GM19023 (cell line): ENCODE results near the gene UCP2.
A peak's percentile ranks its signal among the peaks of the same experiment; 100 is the strongest.

Source experiments
- ATAC-seq: cut with Tn5 transposase; IDR thresholded peaks from one replicate; pipeline ENCODE4 v1.9.1; 2021; ENCODE audit warnings: mild to moderate bottlenecking, moderate library complexity; ENCODE audit not compliant: unreplicated experiment

UCP2 gene, protein sequence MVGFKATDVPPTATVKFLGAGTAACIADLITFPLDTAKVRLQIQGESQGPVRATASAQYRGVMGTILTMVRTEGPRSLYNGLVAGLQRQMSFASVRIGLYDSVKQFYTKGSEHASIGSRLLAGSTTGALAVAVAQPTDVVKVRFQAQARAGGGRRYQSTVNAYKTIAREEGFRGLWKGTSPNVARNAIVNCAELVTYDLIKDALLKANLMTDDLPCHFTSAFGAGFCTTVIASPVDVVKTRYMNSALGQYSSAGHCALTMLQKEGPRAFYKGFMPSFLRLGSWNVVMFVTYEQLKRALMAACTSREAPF

DNA sequence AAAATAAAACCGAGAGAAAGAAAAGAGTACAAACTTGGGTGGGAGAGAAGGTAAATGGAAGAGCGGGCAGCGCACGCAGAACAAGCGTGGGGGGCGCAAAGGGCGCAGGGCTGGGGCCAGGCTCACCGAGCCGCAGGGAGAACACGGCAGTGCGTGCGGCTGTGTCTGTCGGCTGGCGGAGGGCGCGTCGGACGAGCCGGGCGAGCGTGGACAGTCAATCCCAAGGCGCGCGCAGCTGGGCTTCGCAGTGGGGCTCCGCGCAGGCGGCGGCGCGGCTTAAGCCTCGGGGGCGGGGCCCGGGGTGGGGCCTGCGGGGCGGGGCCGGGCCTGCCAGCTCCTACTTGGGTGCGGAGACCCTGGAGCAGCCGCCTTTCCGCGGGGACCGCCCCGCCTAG lies at the start of gene UCP2:
TSS of gene UCP2 (minus strand) at position 249 of the 395 bp plus-strand sequence. CDS start 4,465 bp downstream, outside the sequence.
- peak; percentile 56 for ATAC-seq

DNA sequence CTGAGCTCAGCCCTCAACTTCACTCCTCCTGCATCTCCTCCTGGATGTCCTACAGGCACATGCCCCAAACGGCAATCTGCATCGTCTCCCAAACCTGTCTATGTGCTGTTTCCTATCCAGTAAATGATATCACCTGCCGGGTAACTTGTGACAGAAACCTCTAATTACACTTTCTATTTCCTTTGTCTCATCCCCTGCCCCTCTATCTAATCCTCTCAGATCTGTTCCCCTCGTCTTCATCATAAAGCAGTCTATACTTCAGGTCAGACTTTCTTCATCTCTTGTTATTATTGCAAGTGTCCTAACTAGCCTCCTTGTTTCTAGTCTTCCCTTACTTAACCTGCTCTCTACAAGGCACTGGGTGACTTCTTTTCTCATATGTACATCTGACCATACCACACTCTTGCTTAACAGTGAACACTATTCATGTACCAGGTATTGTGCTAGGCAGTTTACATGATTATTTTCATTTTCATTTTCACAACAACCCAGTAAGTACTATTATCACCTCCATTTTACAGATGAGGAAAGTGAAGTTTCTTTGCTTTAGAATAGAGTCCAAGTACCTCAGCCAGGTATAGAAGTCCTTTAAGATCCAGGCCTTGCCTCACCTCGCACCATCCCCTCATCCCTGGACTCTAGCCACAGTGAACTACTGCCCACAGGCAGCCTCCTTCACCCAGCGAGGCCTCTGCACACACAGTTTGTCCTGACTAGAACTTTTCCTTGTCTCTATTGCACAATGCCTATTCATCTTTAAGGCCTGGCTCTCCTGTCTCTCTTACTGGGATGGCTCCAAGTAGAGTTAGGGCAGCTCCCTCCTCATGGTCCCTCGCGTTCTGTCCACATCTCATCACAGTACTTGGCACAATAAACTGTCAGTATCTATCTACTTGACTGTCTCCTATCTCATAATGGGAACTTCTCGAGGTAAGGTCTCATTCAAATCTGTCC lies 48.4 kb upstream of the UCP2 start:
- no peak for ATAC-seq

DNA sequence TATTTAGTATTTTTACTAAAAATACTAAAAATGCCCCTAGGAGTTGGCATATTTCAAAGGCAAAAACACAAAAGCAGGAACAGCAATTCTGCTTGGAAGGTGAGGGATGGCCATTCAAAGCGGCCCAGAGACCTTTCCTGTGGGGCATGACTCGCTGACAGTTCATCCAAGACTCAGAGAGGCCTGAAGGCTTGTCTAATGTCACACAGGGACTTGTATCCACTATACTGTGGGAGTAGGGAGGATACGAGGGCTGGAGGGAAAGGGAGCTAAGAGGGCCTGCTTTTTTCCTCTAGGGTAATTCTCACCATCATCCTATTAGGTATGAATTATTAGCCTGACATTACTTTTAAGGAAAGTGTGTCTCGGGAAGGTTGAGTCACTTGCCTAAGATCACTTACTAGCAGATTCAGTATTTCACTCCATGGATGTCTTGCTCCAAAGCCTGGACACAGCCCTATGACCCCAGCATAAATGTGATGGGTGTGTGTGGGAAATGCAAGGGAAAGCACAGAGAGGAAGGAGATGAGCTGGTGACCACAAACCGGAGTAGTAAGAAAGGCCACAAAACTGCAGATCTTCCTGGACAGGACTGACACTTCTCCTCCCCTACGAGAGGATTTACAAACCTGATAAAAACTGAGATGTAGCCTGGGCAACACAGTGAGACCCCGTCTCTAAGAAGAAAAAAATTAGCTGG lies 43.0 kb upstream of the UCP2 start:
- ATAC-seq, result no peak

DNA sequence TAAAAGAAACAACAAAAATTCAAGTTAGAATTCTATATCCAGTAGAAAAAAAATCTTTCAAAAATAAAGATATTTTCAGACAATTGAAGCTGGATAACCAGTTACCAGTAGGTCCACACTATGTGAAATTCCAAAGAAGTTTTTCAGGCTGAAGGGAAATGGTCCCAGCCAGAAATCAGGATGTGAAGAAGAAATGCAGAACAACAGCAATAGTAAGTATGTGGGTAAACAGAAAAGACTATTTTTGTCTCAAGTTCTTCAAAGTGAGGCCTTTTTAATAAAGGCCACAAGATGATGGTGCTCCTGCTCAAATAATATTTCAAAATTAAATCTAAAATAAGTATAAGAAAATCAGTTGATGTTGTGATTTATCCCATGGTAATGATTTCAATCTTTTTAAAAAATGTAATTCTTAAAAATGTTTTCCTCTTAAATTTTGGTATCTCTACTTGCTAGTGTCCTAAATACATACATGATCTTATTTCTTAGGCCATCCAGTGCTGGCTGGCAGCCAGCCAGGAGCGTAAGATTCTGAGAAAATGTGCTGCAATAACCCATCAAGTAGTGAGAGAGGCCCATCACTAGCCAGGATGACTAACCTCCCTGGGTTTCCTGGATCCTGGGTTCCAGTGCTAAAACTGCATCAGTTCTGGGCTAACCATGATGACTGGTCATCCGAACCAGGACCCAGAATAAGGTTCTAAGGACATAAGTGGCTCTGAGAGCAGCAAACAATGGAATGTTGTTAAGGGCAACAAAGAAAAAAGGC lies 41.8 kb upstream of the UCP2 start:
- no peak for ATAC-seq

DNA sequence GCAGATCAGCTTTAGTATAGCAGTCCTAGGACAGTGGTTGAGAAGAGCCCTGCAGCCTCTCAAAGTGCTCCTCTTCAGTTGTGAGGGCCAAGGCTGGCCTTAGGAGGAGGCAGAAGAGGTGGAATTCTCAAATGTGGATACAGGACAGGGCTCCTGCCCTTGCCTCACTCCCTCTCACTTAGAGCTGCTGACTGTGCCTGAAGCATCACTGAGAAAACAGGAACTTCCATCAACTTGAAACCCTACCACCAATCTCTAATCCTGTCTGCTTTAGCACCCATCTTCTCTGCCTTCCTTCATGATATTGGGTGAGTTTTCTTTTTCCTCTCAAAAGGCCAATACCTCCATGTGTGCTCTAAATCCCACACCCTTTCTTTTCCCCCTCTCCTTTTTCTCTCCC lies 40.6 kb upstream of the UCP2 start:
- no peak for ATAC-seq

DNA sequence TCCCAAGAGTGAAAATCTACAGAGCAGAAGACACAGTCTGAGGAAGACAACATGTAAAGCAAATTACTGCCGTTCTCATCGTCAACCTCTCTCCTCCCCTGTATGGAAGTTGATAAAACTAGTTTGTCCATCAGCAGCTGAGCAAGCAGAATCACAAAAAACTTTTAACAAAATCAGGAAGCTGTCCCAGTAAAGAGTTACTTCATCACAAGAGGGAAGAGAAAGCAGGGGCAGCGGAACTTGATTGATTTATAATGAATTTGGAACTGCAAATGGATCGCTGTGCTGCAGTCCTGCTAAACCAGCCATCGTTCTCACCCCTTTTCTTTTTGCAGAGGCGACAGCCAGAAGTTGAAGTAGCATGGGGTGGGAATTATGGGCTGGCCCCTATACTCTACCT lies 39.9 kb upstream of the UCP2 start:
- no peak for ATAC-seq

DNA sequence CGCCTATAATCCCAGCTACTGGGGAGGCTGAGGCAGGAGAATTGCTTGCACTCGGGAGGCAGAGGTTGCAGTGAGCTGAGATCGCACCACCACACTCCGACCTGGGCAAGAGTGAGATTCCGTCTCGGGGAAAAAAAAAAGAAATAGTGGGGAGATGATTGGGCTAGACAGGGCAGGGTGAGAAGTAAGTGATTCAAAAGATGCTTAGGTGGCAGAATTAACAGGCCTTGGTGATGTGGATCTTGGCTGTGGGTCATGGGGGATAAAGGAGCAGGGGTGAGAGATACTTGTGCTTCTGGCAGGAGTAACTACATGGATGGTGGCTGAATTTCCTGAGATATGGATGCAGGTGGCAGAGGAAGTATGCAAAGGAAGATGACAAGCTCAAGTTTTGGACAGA lies 39.4 kb upstream of the UCP2 start:
- no peak for ATAC-seq

DNA sequence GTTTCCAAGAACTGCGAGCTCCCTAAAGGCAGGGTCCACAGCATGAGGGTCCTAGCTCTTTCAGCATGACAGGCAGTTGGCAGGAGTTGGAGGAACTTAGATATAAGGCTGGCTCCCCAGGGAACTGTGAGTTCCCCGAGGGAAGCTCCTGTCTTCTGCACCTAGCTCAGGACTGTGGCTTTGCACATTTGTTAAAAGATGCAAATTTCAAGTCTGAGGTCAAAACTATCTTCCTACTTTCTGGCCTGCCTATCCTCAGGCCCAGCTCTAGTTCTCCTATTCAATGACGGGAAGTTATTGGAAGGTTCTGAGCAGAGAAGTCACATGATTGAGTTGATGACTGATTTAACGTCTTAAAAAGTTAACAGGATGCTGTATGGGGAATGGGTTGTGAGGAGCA lies 37.9 kb upstream of the UCP2 start:
- ATAC-seq, result no peak

DNA sequence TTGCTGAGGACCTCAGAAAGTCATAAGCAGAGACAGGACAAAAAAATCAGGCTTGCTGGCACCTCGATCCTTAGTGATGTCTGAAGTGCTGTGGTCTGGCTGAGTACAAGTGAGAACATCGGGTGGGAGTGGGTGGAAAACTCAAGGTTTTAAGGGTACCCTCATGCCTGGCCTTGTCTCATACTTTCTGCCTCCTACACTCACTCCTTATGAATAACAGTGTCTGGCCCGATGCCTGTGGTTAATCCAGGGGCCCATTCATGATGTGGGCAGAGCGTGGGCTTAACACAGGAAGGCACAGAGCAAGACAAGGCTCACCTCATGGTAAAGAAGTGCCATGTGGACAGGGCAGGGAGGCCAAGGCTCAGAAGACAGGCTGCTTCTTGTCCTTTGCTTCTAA lies 37.2 kb upstream of the UCP2 start:
- no peak for ATAC-seq

DNA sequence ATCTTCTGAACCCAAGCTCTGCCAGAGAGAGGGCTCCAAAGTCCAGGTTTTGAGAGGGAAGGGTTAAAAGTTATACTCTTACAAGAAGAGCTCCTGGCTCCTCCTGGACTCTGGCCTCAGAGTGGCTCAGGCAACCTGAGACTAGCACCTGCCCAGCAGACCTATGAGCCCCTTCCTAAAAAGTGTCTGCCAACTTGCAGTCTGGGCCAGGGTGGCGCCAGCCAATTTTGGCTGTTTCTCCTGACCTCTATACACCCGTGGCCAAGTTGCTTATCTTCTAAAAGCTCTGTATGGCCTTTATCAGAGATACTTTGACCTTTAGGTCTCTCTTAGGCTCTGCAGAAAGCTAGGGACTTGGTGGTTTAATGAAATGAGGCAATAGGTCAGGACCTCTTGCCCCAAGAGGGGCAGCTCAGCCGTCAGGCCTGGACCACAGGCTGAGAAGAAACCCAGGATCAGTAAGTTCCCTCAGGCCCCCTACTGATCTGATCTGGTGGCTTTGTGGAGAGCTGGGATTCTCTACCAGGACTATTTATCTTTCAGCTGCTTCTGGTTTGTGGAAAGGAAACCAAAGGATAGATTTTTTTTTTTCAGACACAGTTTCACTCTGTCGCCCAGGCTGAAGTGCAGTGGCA lies 36.6 kb upstream of the UCP2 start:
- no peak for ATAC-seq

DNA sequence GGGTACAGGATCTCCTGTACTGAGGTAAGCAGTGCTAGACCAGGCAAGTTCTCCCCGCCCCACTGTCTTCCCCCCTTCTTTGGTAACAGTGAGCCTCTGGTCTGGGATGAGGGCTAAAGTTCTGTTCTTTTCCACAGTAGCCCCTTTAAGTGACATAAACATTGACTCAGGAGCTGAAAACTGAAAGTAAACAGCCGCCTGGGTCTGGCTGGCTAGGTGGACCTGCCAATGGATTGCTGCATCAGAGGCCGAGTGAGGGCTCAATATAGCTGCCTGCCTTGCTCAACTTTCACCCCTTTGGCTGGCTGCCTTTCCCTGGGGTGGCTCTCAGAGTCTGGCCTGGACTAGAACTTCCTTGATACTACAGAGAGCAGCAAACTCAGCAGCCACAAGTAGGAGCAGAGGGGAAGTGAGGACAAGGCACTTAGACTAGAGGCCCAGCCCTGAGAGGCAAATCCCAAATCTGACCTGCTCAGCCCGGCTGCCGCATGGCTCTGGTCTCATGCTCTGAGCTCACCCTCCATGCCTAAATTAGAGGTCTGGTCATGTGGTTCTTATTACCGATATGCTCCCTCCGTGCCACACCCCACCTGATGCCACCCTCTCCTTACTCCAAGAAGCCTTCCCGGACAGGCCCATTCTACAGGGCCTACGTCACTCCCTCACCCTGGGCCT lies 35.8 kb upstream of the UCP2 start:
- no peak for ATAC-seq

DNA sequence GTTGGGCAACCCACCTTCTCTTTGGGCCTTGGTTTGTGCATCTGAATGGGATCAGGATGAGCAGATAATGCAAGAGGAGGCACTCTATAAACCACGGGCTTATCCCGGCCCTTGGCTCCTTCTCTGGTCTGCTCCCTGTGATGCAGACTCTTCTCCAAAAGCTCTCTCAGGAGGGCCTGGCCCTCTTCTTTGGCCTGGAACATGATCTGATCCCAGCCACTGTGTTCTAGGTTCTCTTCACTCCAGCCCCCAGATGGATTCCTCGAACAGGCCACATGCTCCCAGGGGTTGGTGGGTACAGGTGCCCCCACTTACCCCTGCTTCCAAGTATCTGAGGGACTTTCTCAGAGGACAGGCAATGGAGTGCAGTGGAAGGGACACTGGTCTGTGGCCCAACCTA lies 35.0 kb upstream of the UCP2 start:
- no peak for ATAC-seq

DNA sequence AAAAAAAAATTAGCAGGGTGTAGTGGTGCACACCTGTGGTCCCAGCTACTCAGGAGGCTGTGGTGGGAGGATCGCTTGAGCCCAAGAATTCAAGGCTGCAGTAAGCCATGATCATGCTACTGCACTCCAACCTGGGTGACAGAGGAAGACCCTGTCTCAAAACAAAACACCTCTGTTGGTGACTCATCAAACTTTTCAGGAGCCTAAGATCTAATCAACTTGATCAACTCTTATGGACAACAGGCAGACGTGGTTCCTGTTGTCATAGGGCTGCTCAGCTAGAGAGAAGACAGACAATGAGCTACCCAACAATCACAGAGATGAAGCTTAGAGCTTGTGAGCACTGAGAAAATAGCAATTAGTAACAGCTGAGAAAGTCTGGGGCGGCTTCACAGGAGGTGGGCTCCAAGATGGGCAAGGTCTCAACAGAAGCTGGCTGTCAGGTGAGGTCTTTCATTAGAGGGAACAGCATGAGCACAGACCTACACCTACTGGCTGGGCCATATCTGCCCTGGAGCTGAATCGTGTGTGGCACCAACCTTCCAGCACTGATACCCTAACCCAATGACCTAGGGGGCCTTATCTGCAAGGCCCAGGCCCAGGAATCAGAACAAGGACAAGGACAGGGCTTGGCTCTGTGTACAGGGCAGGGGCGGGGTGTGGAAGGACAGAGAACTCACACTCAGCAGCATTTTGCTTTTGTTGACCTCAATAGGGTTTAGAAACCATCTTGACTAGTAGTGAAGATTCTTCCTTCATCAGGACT lies 33.5 kb upstream of the UCP2 start:
- no peak for ATAC-seq

DNA sequence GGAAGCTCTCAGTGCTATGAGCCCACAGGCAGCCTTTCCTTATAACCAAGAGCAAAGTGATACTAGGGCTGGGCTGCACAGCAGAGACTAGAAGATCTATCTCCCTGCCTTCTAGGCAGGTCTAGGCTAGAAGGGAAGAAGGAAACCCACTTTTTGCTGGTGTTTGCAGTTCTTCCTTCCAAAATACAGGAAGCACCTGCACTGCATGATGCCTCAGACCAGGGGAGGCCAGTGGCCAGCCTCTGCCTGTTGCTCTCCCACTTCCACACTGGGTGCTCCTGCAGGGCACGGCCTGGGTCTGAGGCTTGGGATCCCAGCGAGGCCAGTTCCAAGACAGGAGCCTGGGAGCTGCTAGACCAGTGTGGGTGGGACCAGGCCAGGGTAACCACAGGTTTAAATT lies 32.2 kb upstream of the UCP2 start:
- no peak for ATAC-seq

DNA sequence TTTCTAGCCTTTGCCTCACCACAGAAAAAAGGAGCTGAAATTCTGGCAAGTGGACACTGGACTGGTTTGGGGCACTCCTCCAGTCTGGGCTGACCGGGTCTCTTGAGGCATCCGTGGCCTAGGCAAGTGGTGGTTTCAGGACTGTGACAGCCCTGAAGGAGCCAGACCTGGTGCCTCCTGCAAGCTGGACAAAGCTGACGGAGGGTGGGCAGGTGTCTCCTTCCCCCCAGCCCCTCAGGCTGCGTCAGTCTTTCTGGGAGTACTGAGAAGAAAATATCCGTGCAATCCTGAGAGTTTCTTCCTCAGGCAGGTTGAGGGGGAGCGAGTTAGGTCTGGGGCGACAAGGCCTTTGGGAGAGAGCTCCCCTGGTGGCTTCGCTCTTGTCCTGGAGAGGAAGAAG lies 30.5 kb upstream of the UCP2 start:
- no peak for ATAC-seq

DNA sequence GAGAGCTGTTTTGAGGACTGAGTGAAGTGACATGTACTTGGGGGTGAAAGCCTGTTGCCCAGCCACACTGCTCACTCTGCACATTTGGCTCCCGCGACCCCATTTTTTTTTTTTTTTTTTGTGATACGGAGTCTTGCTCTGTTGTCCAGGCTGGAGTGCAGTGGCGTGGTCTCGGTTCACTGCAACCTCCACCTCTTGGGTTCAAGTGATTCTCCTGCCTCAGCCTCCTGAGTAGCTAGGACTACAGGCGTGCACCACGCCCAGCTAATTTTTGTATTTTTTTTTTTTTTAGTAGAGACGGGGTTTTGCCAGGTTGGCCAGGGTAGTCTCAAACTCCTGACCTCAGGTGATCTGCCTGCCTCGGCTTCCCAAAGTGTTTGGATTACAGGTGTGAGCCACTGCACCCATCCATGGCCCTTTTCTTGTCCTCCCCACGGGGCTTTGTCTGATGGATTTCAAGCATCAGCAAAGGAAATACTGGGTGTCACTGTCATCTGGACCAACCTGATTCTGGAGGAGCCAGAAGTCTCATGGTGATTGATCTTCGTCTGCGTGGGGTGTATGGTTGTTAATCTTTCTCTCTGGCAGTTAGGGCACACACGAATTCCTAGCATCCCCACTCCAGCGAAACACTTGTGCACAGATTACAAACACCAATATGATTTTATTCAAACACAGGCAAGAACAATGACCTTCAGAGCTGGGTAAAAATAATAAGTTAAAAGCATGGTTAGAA lies 29.6 kb upstream of the UCP2 start:
- no peak for ATAC-seq

DNA sequence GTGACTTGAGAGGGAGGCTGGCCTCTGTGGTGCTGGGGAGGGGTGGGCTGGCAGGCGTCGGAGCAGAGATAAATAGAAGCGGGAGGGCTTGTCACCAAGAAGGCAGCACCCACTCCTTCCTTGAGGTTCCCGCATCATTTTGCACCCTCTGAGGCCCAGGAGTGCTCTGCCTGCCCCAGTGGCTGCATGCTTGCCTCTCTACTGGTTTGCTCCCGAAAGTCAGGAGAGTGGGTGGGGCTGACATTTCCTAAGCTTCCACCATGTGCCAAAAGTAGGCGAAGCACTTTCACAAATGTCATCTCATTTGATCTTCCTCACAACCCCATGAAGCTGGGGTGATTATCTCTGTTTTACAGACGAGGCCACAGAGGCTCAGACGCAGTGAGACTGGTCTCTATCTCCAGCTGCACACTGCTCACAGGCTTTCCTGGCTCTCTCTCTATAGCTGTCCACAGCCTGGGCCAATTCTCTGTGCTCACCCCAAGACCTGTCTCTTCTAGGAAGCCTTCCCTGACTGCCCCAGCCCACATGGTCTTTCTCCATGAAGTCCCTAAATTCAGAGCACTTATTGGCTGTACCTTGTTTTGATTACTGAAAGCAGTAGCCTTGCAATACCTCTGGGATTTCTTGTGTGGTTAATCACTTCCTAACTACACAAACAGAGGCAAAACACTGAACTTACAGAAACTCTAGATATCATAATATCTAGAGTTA lies 28.9 kb upstream of the UCP2 start:
- ATAC-seq, result peak; percentile 74
